Right lobe of liver (tissue), 4 donors: ENCODE measurements around the gene RBM42.

Experiments used
- CTCF ChIP-seq, 4 donors: fragments of 200-600 bp in 3 of 4; fragments of 450-650 bp in 1 of 4; IDR thresholded peaks; one replicate each; pipeline versions ENCODE4 v1.5.1 to v1.8.0; 2016 to 2022; ENCODE audit warnings: antibody characterized with exemption in 4 of 4, mild to moderate bottlenecking in 2 of 4
- POLR2A ChIP-seq: fragments of 450-650 bp; IDR thresholded peaks from one replicate; pipeline ENCODE4 v1.6.1; 2017; ENCODE audit warnings: antibody characterized with exemption, mild to moderate bottlenecking
- donor health status: DM: no; HTN: no; CAD: no.
- donor health status: DM: no; HTN: no; CAD: no.
- donor health status: DM: no; HTN: yes; CAD: no.

- no peak for TF ChIP-seq CTCF (IDR thresholded peaks at IDR 0.05)
- no peak for TF ChIP-seq POLR2A
Measured at GRCh38 chr19:35623327-35624010, 5.4 kb upstream of the RBM42 start.
